A549 (cell line): Measurements from ENCODE around the gene SFI1.

Experiments used
- CTCF ChIP-seq: fragments of >200 bp; sonication (Bioruptor Twin); formaldehyde crosslinking; IDR thresholded peaks from 3 replicates; pipeline ENCODE4 v1.5.1; 2016
- ESRRA ChIP-seq: fragments of 150-350 bp; IDR thresholded peaks from 2 replicates; pipeline ENCODE4 v1.6.1; 2014; ENCODE audit warnings: mild to moderate bottlenecking, low read length, borderline replicate concordance
- NFE2L2 ChIP-seq: fragments of 150-350 bp; conservative IDR thresholded peaks from 2 replicates; pipeline ENCODE4 v1.6.1; 2014; ENCODE audit warnings: low read length
- NR3C1 ChIP-seq: fragments of >200 bp; sonication (Bioruptor Twin); formaldehyde crosslinking; IDR thresholded peaks from 3 replicates; pipeline ENCODE4 v1.6.1; 2017
- POLR2A ChIP-seq: IDR thresholded peaks from 2 replicates; pipeline ENCODE4 v1.6.1; 2012; ENCODE audit warnings: mild to moderate bottlenecking, low read length
- RCOR1 ChIP-seq: fragments of 150-350 bp; IDR thresholded peaks from 2 replicates; pipeline ENCODE4 v1.6.1; 2014; ENCODE audit warnings: antibody characterized with exemption, low read length, low read depth
- RNF2 ChIP-seq: fragments of 200-600 bp; sonication (generic); IDR thresholded peaks from 2 replicates; pipeline ENCODE4 v1.6.1; 2016; ENCODE audit warnings: low read depth, mild to moderate bottlenecking, antibody characterized with exemption, moderate library complexity, borderline replicate concordance
- SMC3 ChIP-seq: fragments of >200 bp; sonication (Bioruptor Twin); formaldehyde crosslinking; IDR thresholded peaks from 3 replicates; pipeline ENCODE4 v1.6.1; 2018; ENCODE audit warnings: inconsistent platforms

- TF ChIP-seq CTCF = no peak
- TF ChIP-seq NFE2L2 = no peak
- no peak for TF ChIP-seq RCOR1
- TF ChIP-seq ESRRA = no peak
- no peak for TF ChIP-seq RNF2
- TF ChIP-seq NR3C1 = no peak
- no peak for TF ChIP-seq SMC3
- no peak for TF ChIP-seq POLR2A
Observed at GRCh38 chr22:31495343-31495742, 993 bp upstream of the SFI1 start.
